ENCODE data around the gene FAM76B. TPM values are rescaled to one million over a fixed set of nuclear protein-coding genes. Genes with fewer than 3 reads are reported as not detected.

FAM76B gene
- total RNA-seq, 2 donors from 2014 or later, result 21.6 to 49.3 TPM

DNA sequence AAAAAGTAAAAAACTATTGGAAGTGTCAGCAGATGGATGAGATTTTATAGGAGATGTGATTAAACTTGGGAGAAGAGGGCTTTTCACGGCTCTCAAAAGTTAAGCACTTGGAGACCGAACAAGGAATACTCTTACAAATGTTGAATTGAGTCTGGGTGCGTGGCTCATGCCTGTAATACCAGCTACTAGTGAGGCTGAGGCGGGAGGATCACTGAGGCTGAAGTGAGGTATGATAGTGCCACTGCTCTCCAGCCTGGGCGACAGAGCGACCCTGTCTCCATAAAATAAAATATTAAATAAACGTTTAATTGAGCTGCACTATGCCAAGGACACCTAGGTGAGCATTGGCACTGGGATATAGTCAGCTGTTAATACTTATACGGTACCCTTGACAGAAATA lies 2.6 kb upstream of the FAM76B start:
- Histone ChIP-seq H3K4me1 (ENCODE audit: control insufficient read depth in 1 of 2, low read depth in 2 of 2) (peaks cover 5 to 28% of the 10 kb centered on the region in 2 donors), H3K9me3 (no peaks in the 10 kb centered on the region), H3K27ac (no peak overlapping the region), H3K36me3 (peaks cover 2% of the 10 kb centered on the region), H3K27me3 (replicated peaks; ENCODE audit: insufficient read depth) (no peaks in the 10 kb centered on the region), H3K4me3 (no peak overlapping the region)
- ATAC-seq (ENCODE audit: insufficient number of reproducible peaks, low FRiP score, low read depth) (no peak), DNase-seq (ENCODE audit: low spot score) (no peak)
- TF ChIP-seq CTCF (IDR thresholded peaks at IDR 0.05), result no peak

- no peak overlapping the region for H3K27ac ChIP-seq
- peak overlapping the region; percentile 82 for H3K4me3 ChIP-seq
- no peaks in the 10 kb centered on the region for H3K9me3 ChIP-seq
- H3K36me3 ChIP-seq, result peaks cover 5% of the 10 kb centered on the region
- no peak for DNase-seq (ENCODE audit: low spot score)
- no peak for ATAC-seq (ENCODE audit: insufficient number of reproducible peaks, low FRiP score, low read depth)
- H3K4me1 ChIP-seq (ENCODE audit: control insufficient read depth in 1 of 2, low read depth in 2 of 2), result peaks cover 5 to 28% of the 10 kb centered on the region in 2 donors
- no peak for TF ChIP-seq CTCF (IDR thresholded peaks at IDR 0.05)
- H3K27me3 ChIP-seq (replicated peaks; ENCODE audit: insufficient read depth), result no peaks in the 10 kb centered on the region
Observed at GRCh38 chr11:95791709-95792033, 2.1 kb upstream of the FAM76B start.

DNA sequence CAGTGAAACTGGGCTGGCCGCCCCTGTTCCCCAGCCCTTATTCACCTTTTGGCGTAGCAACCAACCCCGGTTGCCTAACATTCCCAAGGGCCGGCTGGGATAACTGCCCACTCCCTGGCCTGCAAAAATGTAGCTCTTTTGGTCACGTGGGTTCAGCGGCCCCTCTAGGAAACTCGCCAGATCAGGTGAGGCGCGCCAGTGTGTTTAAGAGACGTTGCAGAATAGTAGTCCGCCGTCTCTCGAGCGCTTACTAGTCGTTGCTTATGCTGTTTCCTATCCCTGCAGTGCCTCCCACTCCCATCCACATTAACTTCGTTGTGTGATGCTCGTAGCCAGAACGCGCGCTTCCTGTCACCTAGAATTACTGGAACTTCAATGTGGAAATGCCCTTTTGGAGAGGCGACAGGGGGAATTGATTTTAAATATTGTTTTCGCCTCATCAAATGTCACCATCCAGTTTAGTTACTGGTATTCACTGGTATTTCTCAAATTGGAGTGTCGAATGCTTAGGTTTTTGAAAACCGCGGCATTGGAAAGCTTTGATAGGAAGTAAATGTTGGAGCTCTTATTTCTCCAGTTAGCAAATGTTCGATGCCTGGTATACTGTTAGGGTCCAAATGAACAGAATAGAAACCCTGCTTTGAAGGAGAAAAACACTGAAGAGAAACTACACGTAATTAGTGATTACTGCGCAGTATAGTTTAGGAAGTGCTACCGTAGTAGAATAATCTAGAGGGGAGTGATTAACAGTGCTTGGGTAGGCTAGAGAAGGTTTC lies 1.5 kb upstream of the FAM76B start:
- no peaks in the 10 kb centered on the region for H3K9me3 ChIP-seq
- H3K4me1 ChIP-seq (ENCODE audit: control insufficient read depth in 1 of 2, low read depth in 2 of 2), result peaks cover 5 to 28% of the 10 kb centered on the region in 2 donors
- no peaks in the 10 kb centered on the region for H3K27me3 ChIP-seq (replicated peaks; ENCODE audit: insufficient read depth)
- no peak for ATAC-seq (ENCODE audit: insufficient number of reproducible peaks, low FRiP score, low read depth)
- H3K36me3 ChIP-seq, result peaks cover 9% of the 10 kb centered on the region
- peak overlapping the region; percentile 82 for H3K4me3 ChIP-seq
- peak; percentile 30 for DNase-seq (ENCODE audit: low spot score)
- H3K27ac ChIP-seq, result peak overlapping the region; percentile 98 to 99
- no peak for TF ChIP-seq CTCF (IDR thresholded peaks at IDR 0.05)

- no peaks in the 10 kb centered on the region for H3K27me3 ChIP-seq (replicated peaks; ENCODE audit: insufficient read depth)
- TF ChIP-seq CTCF (IDR thresholded peaks at IDR 0.05), result no peak
- H3K9me3 ChIP-seq, result no peaks in the 10 kb centered on the region
- ATAC-seq (ENCODE audit: insufficient number of reproducible peaks, low FRiP score, low read depth) (peak; percentile 93), DNase-seq (ENCODE audit: low spot score) (peak; percentile 97)
- peaks cover 5 to 28% of the 10 kb centered on the region in 2 donors for H3K4me1 ChIP-seq (ENCODE audit: control insufficient read depth in 1 of 2, low read depth in 2 of 2)
- peak within 1 kb of the TSS; percentile 82 for H3K4me3 ChIP-seq
- H3K27ac ChIP-seq, result peak within 1 kb of the TSS; percentile 98 to 99
- H3K36me3 ChIP-seq, result peaks cover 17% of the 10 kb centered on the region
Observed at GRCh38 chr11:95790123-95790932, 746 bp upstream of the FAM76B start, which contains the start of gene CEP57. Gene CEP57, plus strand, starts transcription at chr11:95790498. Its CDS starts 201 bp downstream, at chr11:95790699.

DNA sequence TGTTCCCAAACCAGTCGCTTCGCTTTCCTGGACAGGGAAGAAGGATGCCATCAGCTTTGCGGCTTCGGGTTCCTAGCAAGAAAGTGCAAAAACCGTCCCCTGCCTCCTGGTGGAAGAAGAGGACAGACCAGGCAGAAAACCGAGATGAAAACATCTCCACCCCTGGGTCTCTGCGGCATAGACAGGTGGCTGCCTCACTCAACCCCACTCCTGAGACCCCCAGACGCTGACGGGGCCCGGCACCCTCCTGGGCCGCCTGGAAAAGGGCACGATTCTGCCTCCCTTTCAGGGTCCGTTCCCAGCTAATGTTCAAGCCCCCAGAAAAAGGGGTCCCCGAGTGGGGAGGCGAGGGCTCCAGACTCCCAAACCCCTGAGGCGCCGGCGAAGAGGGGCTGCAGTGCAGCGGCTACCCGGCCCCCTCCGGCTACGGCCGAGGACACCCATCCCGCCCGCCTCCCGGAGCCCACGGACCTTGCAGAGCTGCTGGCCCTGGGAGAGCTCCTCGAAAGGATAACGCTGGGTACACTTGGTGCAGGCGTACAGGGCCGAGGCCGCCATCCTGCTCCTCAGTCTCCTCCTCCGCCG lies 569 bp downstream of the FAM76B start:
- peaks cover 5 to 28% of the 10 kb centered on the region in 2 donors for H3K4me1 ChIP-seq (ENCODE audit: control insufficient read depth in 1 of 2, low read depth in 2 of 2)
- DNase-seq (ENCODE audit: low spot score) (peak; percentile 2), ATAC-seq (ENCODE audit: insufficient number of reproducible peaks, low FRiP score, low read depth) (no peak)
- no peaks in the 10 kb centered on the region for H3K9me3 ChIP-seq
- peaks cover 25% of the 10 kb centered on the region for H3K36me3 ChIP-seq
- TF ChIP-seq CTCF (IDR thresholded peaks at IDR 0.05), result no peak
- H3K4me3 ChIP-seq, result peak overlapping the region; percentile 82
- H3K27ac ChIP-seq, result peak overlapping the region; percentile 98 to 99
- no peaks in the 10 kb centered on the region for H3K27me3 ChIP-seq (replicated peaks; ENCODE audit: insufficient read depth)
